T-helper 9 cell (primary cell): ENCODE measurements around the gene AFG3L2.

Experiments
- DNase-seq: peaks from one replicate; pipeline ENCODE4 v3.0.0-alpha.2; 2020

AFG3L2 gene

DNA sequence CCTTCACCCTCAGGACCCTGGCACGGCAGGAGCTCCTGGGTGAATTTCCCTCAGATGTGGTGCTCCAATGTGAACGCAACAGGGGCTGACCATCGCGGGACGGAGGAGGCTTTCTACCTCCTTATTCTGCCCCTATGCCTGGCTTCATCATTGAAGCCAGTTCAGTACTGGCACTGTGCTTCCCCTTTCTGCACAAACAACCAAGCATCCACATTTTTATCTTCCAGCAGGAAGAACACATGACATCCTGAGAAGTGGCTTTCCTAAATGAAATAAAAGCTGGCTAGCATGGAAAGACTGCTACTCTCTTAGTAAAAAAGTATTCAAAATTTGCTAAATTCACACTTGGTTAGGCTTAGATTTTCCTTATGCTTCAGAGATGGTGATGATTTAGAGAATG, 24.8 kb downstream of the AFG3L2 start:
- no peak for DNase-seq

DNA sequence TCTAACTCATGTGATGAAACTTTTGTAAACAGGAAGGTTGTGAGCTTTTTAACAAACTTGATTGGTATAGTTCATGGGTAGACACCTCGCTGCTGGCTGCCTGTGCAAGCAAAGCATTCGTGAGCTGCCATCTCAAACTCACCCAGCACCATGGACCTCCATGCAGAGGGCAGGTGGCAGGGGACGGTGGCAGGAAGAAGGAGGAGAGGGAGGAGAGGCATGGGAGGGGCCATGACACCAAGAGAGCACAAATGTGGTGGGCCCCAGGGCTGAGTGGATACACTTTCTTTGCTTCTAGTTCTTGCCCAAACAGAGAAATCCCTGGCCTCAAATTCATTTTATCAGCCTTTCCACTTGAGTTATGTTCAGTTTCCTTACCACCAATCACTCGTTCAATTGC, 29.1 kb downstream of the AFG3L2 start:
- no peak for DNase-seq

DNA sequence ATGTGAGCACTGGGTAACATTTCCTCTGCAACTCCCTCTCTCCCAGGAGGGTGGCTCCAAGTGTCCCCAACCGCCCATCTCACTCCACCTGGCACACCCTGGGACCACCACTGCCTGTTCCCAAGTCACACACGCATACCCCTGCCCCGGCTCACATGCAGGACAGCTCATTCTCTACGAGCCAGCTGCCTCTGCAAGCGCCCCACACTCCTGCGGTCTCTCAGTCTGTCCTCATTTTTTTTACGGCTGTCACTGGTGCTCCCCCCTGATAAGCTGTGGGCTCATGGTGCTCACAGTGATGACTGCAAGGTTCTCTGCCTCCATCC, 30.8 kb downstream of the AFG3L2 start:
- DNase-seq, result no peak

DNA sequence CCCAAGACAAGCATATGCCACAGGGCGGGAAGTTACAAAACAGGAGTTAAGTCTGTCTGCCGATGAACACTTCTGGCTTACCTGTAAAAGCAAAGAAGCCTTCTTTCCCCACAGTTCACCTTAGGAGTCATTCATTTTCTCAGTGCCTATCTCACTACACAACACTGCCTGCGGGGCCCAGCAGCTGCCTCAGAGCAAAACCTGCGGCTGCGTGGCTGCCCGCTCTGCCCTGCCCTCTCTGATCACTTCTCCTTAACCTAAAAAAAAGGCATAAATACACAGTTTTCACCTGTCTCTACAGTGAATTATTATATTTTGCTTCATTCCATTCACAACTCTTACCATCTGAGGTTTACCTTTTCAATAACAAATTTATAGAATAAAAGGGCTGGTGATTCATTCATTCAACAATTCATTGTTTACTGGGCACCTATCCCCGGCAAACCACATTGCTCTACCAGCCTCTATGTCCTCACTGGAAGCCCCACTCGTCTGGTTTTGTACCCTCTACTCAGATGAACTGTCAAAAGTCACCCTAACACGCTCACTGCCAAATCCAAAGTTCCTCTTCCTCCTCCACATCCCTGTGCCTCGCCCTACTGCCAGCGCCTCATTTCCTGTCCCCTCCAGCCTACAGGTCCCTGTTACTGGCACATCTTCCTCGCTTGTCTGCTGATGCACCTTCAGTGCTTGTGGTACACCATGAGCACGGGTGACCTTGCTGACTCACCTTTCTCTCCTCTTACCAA, 31.4 kb downstream of the AFG3L2 start:
- DNase-seq, result no peak

DNA sequence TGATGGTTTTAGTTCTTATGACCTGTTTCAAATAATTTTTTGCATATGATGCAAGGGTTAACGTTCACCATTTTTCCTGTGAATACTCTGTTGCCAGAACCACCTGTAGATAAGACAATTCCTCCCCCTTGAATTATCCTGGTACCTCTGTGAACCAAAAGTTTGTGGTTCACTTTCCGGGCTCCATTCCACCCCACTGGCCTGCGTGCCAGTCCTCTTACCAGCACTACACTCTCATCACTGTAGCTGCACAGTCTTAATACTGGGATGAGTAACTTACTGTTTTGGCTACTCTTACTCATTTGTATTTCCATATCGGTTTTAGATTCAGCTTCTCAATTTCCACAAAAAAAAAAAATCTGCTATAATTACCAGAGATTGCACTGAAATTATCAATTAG, 34.4 kb downstream of the AFG3L2 start:
- no peak for DNase-seq

DNA sequence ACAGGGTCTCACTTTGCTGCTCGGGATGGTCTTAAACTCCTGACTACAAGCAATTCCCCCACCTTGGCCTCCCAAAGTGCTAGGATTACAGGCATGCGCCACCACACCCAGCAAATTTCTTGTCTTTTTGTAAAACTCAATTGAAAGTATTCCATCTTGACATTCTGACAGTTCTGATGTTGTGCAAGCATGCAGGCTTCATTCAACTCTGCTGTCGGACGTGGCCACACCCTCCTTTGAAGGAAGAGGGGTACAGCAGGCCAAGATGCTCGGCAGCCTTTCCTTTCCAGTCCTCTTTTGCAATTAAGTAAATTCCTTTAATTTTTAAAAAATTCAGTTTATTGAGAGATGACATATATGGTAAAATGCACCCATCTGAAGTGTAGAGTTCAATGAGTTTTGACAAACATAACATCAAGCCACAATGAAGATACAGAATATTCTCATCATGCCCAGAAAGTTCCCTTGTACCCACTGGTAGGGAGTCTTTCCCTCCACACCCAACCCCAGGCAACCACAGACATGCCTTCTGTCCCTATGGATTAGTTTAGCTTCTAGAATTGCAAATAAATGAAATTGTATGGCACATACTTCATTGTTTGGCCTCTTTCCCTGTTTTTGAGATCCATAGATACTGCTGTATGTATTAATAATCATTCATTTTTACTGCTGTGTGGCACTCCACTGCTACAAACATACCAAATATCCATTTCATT, 35.9 kb downstream of the AFG3L2 start:
- no peak for DNase-seq

DNA sequence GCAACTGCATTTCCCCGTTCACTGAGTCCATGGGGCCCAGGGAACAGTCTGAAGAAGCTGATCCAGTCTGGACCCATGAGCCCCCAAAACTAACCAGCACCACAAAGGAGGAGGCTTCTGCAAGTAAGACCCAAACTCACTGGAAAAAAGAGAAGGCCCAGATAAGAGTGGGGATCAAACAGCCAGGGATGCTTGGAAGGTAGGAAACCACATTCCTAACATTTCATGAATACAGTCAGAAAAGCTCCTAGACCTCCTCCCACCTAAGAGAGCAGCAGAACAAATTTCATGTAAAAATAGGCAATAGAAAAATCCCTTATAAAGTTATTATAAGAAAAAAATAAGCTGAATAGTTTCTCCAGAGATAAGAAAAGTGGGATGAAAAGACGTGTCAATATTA, 38.6 kb downstream of the AFG3L2 start:
- DNase-seq, result no peak

DNA sequence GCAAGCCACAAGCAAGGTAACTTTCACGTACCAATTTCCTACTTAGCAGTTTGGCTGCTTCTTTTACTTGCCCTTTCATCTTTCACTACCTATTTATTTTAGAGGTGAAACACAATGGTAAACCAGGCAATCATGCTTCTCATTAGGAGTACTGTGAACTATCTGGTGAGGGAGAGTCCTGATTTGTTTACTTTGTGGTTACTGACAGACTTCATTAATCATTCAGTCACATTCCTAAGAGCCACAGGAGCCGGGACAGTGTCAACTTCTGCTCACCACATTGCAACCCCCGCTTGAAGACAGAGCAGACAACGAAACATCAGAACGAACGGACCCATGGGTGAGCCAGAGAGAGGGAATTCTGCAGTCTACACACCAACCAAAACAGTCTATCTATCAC, 40.1 kb downstream of the AFG3L2 start:
- DNase-seq, result no peak

DNA sequence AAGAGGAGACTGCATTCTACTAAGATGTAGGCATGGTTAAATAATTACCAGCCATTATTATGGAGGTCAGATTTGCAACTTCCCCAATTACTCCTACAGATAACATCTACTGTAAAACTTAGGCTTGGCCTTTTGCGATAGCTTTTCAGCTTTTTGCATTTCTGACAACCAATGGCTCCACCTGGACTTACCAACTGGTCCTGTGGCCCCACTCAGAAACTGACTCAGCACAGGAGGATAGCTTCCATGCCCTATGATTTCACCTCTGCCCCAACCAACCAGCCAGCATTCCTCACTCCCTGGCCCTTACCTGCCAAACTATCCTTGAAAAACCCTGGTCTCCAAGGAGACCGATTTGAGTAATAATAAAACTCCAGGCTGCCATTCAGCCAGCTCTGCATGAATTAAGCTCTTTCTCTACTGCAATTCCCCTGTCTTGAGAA, 40.8 kb downstream of the AFG3L2 start:
- no peak for DNase-seq

DNA sequence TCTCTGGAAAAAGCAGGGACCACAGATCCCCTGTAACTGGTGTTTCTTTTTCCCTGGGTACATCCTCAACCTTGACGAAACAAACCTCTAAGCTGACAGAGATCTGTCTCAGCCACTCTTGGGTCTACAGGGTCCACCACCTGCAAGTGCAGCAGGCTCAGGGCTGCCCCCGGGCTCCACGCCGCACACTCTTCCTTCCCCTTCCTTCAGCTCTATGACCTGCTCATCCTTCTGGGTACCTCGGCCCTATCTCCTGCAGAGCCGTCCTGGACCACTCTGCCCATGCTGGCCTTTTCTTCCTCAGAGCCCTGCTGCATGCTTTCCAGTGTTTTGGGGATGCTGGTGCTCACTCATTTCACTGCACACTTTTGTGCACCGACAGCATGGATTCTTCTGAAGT, 41.5 kb downstream of the AFG3L2 start:
- DNase-seq, result no peak

DNA sequence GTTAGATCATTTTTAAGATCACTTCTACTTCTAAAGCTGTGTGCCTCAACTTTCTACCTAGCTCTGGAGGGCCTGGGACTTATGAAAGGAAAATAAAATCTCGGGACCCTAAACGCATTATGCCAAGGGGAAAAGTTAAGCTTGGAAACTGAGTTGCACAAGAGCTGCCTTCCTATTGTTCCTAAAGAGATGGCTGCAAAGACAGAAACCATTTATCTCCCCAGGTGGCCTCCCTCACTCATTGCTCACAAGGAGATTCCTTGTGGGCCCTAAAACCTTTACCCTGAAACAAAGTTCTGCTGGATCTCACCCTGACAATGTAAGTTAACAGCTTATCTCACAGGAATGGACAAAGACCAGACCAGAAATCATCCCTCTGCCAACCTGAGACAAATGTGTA, 42.2 kb downstream of the AFG3L2 start:
- DNase-seq, result no peak

DNA sequence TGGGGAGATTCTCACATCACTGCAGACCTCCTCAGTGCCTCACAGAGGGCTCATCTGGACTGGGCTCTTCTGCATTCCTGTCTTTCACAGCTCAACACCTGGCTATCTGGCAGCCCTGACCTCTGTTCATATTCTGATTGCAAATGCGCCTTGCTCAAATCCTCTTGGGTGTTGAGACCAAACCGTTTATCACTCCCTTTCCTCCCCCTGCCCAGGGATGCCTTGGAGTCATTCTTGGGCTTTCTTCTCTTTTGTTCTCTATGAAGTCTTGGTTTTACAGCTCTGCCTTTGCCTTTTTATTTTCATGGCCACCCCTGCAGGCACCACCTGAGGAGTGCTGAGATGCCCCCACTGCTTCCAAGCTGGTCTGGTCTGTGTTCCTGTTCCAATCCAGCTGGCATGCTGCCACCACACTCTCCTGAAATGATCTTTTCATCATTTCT, 42.6 kb downstream of the AFG3L2 start:
- no peak for DNase-seq

DNA sequence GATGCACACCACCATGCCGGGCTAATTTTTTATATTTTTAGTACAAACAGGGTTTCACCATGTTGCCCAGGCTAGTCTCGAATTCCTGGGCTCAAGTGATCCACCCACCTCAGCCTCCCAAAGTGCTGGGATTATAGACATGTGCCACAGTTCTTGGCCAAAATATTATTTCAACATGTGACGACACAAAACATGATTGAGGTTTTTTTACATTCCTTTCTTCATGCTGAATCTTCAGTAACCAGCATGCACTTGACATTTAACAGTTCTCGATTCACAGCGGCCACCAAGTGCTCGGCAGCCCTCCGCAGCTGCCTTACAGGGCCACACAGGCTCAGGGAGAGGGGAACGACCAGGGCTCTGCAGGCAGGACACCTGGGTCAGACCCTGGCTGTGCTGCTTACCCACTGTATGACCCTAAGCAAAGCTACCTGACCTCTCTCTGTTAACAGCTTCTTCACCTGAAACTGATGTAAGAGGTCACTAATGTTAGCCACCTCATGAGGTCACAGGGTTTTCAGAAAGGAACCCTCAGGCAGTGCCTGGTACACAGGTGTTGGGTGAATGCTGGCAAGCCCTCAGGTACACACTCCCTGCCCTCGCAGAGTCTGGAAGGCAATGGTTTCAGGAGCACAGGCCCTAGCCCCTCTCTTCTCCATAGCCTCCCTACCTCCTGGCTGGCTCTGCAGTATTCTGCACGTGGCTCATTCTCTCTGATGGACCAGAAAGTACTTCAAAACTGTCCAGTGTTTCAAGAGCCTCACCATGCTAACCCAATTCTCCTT, 43.3 kb downstream of the AFG3L2 start:
- no peak for DNase-seq

DNA sequence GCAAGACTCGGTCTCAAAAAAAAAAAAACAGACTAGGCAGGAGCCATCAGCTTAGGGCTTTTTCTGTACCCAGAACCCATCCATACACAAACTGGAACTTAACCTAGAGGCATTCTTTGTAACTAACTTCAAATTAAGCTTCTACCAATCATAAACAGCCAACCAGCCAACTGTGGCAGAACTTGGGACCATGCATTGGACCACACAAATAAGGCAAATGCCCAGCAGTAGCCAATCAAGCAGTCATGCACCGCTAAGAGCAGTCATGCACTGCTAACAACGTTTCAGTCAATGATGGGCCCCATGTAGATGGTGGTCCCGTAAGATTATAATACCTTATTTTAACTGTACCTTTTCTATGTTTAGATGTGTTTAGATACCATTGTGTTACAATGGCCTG, 46.3 kb downstream of the AFG3L2 start:
- no peak for DNase-seq

DNA sequence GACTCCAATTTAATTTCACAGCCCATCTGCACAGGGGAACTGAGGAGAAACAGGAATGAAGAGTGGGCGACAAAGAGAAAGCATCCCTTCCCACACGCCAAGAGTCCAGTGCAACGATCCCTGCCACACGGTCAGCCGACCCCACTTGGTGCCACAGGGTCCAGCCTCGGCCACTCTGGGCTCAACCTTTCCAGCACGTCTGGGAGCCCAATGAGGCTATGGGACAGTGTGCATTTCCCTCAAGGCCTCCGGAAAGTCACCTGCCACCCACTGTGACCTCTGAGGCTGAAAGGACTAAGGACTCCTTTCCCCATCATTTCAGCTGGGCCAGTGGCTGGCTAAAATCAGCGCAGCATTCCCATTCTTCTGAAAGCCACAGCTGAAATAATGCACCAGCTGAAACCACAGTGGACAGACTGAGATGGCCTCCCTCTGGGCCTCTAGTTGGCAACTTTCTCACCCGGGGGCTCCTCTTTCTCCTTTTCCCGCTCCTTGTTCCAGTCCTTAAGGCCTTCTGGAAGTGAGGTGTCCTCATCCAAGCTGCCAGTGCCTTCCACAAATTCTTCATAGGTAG, 47.8 kb downstream of the AFG3L2 start:
- DNase-seq, result no peak

DNA sequence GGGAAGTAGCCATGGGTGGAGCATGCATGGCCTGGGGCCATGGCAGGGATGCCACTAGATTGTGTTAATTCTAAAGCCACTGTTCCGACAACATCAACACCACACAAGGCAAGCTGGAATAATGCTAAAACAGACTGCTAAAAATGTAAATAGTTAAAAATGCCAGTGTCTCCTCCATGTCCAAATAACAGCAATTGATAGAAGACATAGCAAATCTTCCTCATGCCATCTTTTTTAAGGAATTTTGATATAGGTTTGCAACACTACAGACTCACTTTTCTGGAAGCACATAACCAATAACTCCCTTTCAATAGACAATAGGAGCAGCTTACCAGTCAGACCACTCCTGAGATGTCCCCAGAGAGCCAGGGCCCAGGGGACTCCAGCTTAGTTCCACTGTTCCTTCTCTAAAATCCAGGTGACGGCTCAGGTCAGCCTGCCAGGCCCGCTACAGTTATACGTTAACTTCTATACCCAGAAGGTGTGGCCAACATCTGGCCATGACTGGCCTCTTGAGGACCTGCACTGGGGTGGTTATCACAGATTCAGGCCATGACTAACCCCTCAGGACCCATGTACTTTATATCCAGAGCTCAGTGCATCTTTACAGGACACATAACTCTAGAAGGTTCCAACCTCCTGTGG, 48.7 kb downstream of the AFG3L2 start:
- DNase-seq, result no peak

DNA sequence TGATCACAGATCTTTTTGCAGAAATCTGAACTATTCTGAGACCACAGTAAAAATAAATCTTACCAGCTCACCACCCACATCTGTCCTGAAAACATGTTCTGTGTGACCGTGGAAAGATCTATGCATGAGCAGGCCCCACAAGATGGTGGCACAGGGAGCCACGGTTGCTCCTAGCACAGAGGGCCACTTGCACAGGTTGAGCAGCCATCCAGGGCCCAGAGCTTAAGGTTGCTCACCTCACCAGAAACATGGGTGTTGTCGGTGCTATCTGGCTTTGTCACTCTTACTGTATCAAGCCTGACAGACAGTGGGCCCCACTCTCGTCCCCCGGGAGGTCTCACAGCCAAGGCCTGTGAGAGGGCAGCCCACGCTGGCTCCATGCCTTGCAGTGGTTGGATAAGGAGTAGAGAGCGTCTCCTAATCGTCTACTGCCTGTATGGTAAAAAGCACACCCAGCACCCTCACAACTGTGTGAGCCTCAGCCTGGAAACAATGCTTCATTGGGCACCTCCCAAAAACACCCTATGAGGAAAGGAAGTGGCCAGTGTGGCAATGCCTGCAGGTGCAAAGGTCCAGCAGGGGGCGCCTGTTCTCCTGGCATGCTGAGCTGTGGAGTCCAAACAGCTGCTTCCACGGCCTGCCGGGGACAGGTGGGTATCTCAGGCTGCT, 49.4 kb downstream of the AFG3L2 start:
- DNase-seq, result peak; percentile 61

DNA sequence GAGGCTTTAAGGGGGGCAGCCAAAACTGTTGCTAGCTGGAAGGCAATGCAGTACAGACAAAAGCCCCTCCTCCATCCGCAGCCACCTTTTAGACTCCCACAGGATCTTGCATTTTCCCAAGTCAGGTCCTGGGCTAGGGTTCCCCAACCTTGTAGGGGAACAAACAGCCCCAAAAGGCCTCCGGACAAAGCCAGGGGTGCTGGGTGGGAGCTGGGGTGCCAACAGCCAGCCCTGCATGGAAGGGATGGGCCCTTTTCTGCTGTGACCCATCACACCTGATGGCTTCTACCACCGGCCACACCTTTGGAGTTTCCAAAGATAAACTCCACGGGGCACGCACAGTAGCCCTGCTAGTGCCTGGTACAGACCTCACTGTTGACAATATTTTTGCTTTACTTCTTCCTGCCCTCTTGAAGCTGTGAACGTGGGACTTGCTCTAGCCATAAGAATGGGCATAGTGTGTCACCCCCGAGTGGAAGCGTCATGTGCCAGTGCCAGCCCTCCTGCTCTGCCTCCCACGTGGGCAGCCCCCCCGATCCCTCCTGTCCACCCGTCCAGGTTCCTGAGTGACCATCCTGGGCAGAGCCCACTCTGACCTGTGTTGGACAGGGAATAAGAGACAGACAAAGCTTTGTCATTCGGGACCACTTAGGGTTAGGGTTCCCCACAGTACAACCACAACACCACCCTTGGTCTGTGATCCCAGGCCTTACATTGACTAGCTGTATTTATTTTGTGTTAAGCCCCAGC, 50.1 kb downstream of the AFG3L2 start:
- DNase-seq, result no peak

DNA sequence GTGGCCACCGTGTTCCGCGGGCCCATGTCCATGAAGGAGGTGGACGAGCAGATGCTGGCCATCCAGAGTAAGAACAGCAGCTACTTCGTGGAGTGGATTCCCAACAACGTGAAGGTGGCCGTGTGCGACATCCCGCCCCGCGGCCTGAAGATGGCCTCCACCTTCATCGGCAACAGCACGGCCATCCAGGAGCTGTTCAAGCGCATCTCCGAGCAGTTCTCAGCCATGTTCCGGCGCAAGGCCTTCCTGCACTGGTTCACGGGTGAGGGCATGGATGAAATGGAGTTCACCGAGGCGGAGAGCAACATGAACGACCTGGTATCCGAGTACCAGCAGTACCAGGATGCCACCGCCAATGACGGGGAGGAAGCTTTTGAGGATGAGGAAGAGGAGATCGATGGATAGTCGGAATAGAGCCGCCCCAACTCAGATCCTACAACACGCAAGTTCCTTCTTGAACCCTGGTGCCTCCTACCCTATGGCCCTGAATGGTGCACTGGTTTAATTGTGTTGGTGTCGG, 51.2 kb downstream of the AFG3L2 start:
- DNase-seq, result no peak

DNA sequence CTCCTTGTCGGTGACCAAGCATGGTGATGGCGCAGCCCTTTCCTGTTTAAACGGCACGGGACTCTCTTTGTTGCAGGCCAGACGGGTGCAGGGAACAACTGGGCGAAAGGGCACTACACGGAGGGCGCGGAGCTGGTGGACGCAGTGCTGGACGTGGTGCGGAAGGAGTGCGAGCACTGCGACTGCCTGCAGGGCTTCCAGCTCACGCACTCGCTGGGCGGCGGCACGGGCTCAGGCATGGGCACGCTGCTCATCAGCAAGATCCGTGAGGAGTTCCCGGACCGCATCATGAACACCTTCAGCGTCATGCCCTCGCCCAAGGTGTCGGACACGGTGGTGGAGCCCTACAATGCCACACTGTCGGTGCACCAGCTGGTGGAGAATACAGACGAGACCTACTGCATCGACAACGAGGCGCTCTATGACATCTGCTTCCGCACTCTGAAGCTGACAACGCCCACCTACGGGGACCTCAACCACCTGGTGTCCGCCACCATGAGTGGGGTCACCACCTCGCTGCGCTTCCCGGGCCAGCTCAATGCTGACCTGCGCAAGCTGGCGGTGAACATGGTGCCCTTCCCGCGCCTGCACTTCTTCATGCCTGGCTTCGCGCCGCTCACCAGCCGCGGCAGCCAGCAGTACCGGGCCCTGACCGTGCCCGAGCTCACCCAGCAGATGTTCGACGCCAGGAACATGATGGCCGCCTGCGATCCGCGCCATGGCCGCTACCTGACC, 51.9 kb downstream of the AFG3L2 start:
- no peak for DNase-seq

DNA sequence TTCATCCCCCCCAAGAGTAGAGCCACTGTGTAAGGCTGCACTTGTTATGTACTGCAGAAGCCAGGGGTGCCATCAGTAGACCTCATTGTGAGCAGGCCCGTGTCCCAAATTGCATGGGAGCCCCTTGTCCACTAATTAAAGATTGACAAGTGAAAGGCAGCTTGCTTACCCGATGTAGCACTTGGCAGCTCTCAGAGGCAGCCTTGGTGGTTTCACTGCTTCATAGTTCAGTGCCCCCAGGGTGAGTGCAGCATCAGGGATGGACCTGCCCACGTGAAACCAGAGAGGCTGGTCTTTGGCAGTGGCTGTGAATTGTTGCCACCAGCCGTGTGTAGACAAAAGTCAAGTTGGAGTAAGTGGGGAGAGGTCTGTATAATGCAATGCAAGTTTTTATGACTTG, 55.7 kb downstream of the AFG3L2 start:
- DNase-seq, result no peak
